Effector memory CD4-positive, alpha-beta T cell (primary cell): Measurements from ENCODE around the gene MYL7.

Source experiments
- DNase-seq, 3 donors: peaks; one replicate each; pipeline ENCODE4 v3.0.0-alpha.2; 2020
- H3K27ac ChIP-seq: 2 replicates; pipeline ENCODE4 v1.7.0; 2013; ENCODE audit warnings: mild to moderate bottlenecking, low read length, moderate library complexity; ENCODE audit not compliant: insufficient read depth, poor library complexity, severe bottlenecking
- H3K27me3 ChIP-seq: replicated peaks from 2 replicates; pipeline ENCODE4 v1.7.0; 2013; ENCODE audit warnings: mild to moderate bottlenecking, low read length; ENCODE audit not compliant: insufficient read depth, control insufficient read depth, poor library complexity, severe bottlenecking
- H3K36me3 ChIP-seq: 2 replicates; pipeline ENCODE4 v1.7.0; 2013; ENCODE audit warnings: mild to moderate bottlenecking, low read length, moderate library complexity; ENCODE audit not compliant: control insufficient read depth, insufficient read depth
- H3K4me1 ChIP-seq: 2 replicates; pipeline ENCODE4 v1.7.0; 2013; ENCODE audit warnings: low read length, mild to moderate bottlenecking; ENCODE audit not compliant: control insufficient read depth, insufficient read depth, poor library complexity, severe bottlenecking
- H3K4me3 ChIP-seq: 2 replicates; pipeline ENCODE4 v1.7.0; 2013; ENCODE audit warnings: low read length, low read depth, mild to moderate bottlenecking; ENCODE audit not compliant: insufficient read depth, poor library complexity, severe bottlenecking
- H3K9me3 ChIP-seq: 2 replicates; pipeline ENCODE4 v1.7.0; 2013; ENCODE audit warnings: mild to moderate bottlenecking, low read length, moderate library complexity; ENCODE audit not compliant: control insufficient read depth
- total RNA-seq, 3 donors: gene quantifications; one replicate each; lab custom pipeline; 2026; lab: John Stamatoyannopoulos, UW

MYL7 gene, protein sequence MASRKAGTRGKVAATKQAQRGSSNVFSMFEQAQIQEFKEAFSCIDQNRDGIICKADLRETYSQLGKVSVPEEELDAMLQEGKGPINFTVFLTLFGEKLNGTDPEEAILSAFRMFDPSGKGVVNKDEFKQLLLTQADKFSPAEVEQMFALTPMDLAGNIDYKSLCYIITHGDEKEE
- total RNA-seq = 0 to 0.17 (median 0.09) reads per million in 3 donors

DNA sequence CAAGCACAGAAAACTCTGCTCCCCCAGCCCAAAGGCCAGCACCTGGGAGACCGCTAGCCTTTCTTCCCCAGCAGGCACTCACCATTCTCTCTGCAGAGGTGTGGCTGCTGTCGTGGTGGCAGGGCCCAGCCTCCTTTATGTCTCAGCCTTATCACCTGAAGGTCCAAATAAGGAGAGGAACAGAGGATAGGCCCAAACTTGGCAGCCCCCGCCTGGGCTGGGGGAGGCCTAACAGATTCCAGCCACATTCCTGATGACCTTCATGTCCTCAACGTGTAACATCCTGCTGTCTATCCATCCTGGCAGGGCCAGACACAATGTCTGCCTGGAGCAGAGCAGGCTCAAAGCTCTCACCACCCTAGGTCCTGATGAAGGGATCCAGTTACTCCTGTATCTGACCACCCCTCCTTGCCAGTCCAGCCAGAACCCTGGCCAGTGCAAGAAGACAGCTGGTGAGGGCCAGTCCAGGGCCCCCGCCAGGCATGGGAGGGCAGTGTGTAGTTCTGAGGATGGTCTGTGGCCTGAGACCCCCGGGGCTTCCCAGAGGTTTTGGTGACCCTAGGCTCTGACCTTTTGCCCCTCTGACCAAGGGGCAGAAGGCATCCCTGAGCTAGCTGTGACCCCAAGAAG lies at the start of gene MYL7:
TSS of gene MYL7 (minus strand) at position 112 of the 630 bp plus-strand sequence. CDS start at position 85, 27 bp downstream.
- Histone ChIP-seq H3K27ac (no peak within 1 kb of the TSS), H3K27me3 (no peaks in the 10 kb centered on the region), H3K4me1 (peaks cover 7% of the 10 kb centered on the region), H3K36me3 (no peaks in the 10 kb centered on the region), H3K4me3 (no peak within 1 kb of the TSS), H3K9me3 (no peaks in the 10 kb centered on the region)
- no peak for DNase-seq

DNA sequence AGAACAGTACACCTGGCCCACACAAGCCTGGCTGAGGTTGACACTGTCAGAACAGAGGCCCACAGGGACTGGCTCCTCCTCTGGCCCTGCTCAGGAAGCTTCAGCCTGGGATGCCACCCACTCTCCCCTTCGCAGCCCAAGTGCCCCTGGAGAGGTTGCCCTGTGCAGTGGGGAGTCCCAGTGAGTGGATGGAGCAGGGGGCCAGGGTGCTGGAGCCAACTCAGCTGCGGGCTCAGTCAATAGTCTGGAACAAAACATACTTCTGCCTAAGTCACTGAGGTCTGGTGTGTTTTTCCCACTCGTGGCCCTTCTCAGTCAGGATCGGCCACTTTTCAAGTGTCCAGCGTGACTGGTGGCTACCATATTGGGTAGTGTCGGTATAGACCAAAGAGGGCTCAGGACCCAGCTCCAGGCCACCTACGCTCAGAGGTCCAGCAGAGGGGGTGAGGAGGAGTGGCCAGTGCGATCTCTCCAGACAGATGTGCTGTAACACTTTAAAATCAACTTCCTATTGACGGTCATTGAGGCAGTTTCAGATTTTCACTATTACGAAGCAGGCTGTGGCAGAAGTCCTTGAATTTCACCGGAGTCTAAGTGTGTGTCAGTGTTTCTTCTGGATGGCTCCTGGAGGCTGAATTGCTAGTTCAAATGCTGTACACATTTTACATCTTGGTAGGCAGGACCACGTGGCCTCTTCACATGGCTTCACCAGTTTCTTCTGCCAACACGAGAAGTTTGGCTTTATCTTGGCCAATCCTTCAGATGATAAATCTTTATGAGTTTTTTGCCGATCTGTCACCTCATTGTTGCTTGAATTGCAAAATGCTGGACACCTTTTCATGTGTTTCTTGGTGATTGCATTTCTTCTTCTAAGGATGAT lies 49.1 kb upstream of the MYL7 start:
- Histone ChIP-seq H3K4me3 (no peak overlapping the region), H3K27me3 (no peaks in the 10 kb centered on the region), H3K27ac (no peak overlapping the region), H3K9me3 (no peaks in the 10 kb centered on the region), H3K4me1 (no peaks in the 10 kb centered on the region), H3K36me3 (no peaks in the 10 kb centered on the region)
- DNase-seq = no peak

DNA sequence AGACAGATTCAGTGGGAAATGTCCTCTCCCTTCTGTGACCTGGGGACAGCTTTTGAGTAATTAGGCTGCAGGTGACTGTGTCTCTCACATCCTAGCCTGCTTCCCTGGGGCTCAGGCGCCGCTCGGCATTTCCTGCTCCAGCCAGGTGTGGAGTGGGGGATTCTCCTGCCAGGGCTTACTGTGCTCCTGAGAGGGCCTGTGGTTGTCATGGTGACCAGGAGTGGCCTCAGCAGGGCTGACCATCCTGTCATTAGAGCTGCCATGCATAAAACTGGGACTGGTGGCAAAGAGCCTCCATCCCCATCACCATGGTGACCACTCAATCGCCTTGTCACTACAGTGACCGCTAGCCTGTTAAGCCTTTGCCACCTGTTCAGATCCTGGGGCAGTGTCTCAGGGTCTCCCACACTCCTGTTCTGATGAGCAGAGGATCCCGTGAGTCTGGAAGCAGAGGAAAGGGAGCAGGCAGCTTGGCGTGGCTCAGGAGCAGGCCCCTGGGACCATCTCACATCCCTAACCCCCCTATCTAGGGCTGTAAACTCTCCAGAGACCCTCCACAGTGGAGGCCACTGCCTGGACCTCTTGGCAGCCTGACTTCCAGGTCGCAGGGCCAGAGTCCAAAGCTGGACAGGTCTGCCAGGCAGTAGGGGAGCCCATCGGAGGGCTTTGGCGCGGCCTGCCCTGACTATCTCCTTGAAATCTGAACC lies 48.3 kb upstream of the MYL7 start, which contains the start of gene GCK:
TSS of gene GCK (minus strand) at position 154 of the 707 bp plus-strand sequence. CDS start 486 bp downstream, outside the sequence.
- H3K36me3 ChIP-seq = no peaks in the 10 kb centered on the region
- H3K4me1 ChIP-seq = no peaks in the 10 kb centered on the region
- H3K27ac ChIP-seq = no peak within 1 kb of the TSS
- H3K27me3 ChIP-seq = no peaks in the 10 kb centered on the region
- no peak within 1 kb of the TSS for H3K4me3 ChIP-seq
- no peaks in the 10 kb centered on the region for H3K9me3 ChIP-seq
- DNase-seq = no peak

DNA sequence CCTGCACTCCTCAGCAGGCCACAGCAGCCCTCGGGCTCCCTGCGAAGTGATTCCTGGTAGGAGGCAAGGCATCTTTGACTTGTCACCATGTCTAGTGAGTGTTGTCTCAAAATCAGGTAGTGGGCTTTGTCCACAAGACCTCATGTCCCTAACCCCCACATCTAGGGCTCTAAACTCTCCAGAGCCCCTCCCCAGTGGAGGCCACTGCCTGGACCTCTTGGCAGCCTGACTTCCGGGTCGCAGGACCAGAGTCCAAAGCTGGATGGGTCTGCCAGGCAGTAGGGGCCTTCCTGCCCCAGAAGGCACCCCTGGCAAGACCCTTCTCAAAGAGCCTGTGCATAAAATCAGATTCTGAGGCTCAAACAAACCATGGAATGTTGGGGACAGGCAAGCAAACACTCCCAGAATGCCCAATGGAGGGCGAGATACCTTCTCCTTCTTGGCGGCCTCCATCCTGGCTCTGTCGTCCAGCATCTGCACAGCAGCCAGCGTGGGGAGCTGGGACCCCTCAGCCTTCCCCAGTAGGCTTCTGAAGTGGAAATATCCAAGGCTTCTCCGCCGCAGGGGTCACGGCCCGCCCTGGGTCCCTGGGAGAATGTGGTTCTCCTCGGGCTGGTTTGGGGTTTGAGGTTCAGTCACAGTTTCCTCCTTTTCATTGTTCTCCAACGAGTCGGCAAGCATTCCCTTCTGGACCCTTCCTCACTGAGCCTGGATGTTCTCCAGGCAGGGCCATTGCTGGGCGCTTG lies 47.5 kb upstream of the MYL7 start:
- Histone ChIP-seq H3K27ac (no peak overlapping the region), H3K4me3 (no peak overlapping the region), H3K27me3 (no peaks in the 10 kb centered on the region), H3K36me3 (no peaks in the 10 kb centered on the region), H3K9me3 (no peaks in the 10 kb centered on the region), H3K4me1 (no peaks in the 10 kb centered on the region)
- no peak for DNase-seq

DNA sequence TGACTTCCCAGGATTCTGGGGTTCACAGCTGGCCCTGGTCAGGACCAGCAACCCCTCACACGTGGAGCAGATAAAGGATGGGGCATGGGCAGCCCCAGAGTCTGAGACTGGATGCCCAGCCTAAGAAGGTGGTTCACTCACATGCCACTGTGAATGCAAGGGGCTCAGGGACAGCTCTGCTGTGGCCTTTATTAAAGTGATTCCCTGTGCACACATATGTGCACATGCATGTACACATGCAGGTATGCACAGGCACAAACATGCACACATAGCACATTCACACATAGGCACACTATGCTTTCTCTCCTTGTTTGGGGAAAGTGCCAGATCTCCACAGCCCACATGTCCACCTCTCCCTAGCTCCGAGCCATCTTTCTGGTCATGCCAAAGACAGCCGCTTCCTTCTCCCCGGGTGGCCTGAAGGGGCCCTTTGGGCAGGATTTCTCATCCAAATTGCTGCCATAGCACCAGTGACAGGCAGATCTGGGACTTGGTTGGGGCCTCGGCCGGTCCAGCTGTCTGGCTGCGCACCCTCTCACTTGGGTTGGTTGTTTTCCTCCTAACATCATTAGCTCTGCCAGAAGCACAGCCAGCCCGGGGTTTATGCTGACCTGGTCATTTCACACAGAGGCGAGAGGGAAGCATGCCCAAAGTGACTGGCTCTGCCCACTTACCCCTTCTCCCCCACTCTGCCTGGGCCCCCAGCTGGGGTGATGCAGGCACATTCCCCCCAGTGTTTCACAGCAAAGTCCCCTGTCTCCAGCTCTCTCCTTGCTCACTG lies 46.7 kb upstream of the MYL7 start:
- Histone ChIP-seq H3K4me3 (no peak overlapping the region), H3K27me3 (no peaks in the 10 kb centered on the region), H3K27ac (no peak overlapping the region), H3K9me3 (no peaks in the 10 kb centered on the region), H3K36me3 (no peaks in the 10 kb centered on the region), H3K4me1 (no peaks in the 10 kb centered on the region)
- DNase-seq = no peak

DNA sequence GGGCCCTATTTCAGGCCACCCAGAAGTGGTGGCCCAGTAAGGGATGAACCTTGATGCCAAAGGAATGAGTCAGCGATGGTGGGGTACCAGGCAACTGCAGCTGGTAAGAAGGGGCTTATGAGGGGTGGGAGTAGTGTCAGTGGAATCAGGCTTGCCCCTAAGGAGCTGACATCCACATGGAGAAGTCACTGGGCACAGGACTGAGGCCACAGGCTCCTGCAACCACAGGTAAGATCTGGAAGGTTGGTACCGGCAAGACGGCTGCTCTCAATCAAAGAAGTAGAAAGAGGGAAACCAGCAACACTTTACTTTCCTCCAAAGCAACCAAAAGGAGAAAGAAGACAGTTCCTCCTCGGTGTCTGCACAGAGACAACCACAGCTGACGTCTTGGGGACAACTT lies 45.6 kb upstream of the MYL7 start:
- Histone ChIP-seq H3K27ac (no peak overlapping the region), H3K27me3 (no peaks in the 10 kb centered on the region), H3K9me3 (no peaks in the 10 kb centered on the region), H3K36me3 (no peaks in the 10 kb centered on the region), H3K4me3 (no peak overlapping the region), H3K4me1 (no peaks in the 10 kb centered on the region)
- DNase-seq = no peak

DNA sequence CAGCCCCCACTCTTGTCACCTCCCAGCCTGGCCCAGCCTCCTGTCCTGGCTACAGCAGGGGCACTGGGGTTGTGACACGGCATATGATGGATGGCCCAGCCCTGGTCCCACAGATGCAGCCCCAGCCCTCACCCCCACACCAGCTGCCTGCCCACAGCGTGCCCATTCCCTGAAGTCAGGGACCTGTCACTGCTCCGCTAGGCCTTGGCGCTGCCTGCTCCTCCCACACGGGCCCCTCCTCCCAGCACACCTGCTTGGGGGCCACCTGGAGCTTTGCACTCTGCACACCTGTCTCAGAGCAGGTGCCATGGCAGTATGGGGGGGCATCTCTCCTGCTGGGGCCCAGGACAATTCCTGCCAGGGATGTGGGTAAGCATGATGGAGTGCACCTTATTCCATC lies 44.6 kb upstream of the MYL7 start:
- no peak overlapping the region for H3K4me3 ChIP-seq
- DNase-seq = no peak
- H3K9me3 ChIP-seq = no peaks in the 10 kb centered on the region
- no peak overlapping the region for H3K27ac ChIP-seq
- H3K4me1 ChIP-seq = no peaks in the 10 kb centered on the region
- H3K36me3 ChIP-seq = no peaks in the 10 kb centered on the region
- H3K27me3 ChIP-seq = no peaks in the 10 kb centered on the region

DNA sequence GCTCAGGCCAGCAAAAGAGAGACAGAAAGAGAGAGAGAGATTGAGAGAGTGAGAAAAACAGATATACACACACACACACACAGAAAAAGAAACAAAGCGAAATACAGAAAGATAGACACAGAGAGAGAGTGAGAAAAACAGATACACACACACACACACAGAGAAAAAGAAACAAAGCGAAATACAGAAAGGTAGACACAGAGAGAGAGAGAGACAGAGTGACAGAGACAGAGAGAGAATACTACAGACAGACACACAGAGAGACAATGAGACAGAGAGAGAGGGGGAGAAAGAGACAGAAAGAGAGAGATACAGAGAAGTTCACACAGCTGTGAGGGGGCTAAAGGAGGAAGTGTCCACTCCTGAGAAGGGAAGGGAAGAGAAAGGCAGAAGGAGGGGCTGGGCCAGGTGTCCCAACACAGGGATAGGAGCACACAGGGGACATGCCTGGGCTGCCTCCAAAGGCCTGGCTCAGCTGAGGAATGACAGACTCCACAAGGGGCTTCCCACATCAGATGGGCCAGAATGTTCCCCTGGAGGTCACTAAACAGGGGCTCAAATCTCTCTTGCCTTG lies 43.8 kb upstream of the MYL7 start:
- Histone ChIP-seq H3K27me3 (no peaks in the 10 kb centered on the region), H3K4me1 (no peaks in the 10 kb centered on the region), H3K9me3 (no peaks in the 10 kb centered on the region), H3K4me3 (no peak overlapping the region), H3K36me3 (no peaks in the 10 kb centered on the region), H3K27ac (no peak overlapping the region)
- no peak for DNase-seq
